HepG2 (cell line): ENCODE measurements around the gene TH. TPM values are rescaled to one million over a fixed set of nuclear protein-coding genes. Genes with fewer than 3 reads are reported as not detected.

Experiments used
- CREB1 ChIP-seq, 2 experiments: fragments of 450-650 bp in 1 of 2; IDR thresholded peaks; 2 replicates each; pipeline ENCODE4 v1.6.1; 2016 to 2017; ENCODE audit warnings: control low read depth in 1 of 2, mild to moderate bottlenecking in 1 of 2, missing compliant biosample characterization in 1 of 2, missing genetic modification characterization in 1 of 2
- ELK4 ChIP-seq: sonication (generic); formaldehyde crosslinking; IDR thresholded peaks from 2 replicates; pipeline ENCODE4 v1.9.0; 2021; ENCODE audit warnings: missing genetic modification reagents, borderline replicate concordance
- GFI1 ChIP-seq: sonication (generic); formaldehyde crosslinking; IDR thresholded peaks from 2 replicates; pipeline ENCODE4 v1.5.0; 2020; ENCODE audit warnings: missing genetic modification reagents, mild to moderate bottlenecking, borderline replicate concordance
- HNF4A ChIP-seq: sonication (generic); formaldehyde crosslinking; IDR thresholded peaks from 2 replicates; pipeline ENCODE4 v1.4.0; 2020; ENCODE audit warnings: missing genetic modification reagents
- MXD4 ChIP-seq: IDR thresholded peaks from 2 replicates; pipeline ENCODE4 v1.6.1; 2016; ENCODE audit warnings: mild to moderate bottlenecking, missing biosample characterization, missing genetic modification reagents
- PCBP2 ChIP-seq: fragments of 200-400 bp; formaldehyde crosslinking; optimal IDR thresholded peaks from 2 replicates; pipeline ENCODE3; 2018; ENCODE audit warnings: low read length, low read depth; ENCODE audit not compliant: poor library complexity, severe bottlenecking
- RARA ChIP-seq: IDR thresholded peaks from 2 replicates; pipeline ENCODE4 v1.6.1; 2016; ENCODE audit warnings: missing genetic modification reagents, missing compliant biosample characterization
- SATB2 ChIP-seq: sonication (generic); formaldehyde crosslinking; IDR thresholded peaks from 2 replicates; pipeline ENCODE4 v1.5.0; 2020; ENCODE audit warnings: missing genetic modification reagents
- SP1 ChIP-seq, 2 experiments: fragments of 450-650 bp in 1 of 2; sonication (generic) in 1 of 2; formaldehyde crosslinking in 1 of 2; IDR thresholded peaks; 2 replicates each; pipeline versions ENCODE4 v1.4.0 to v1.6.1; 2016 to 2020; ENCODE audit warnings: missing genetic modification reagents in 1 of 2
- STAT5B ChIP-seq: sonication (generic); formaldehyde crosslinking; IDR thresholded peaks from 2 replicates; pipeline ENCODE4 v1.4.0; 2020; ENCODE audit warnings: missing genetic modification reagents
- TMF1 ChIP-seq: sonication (generic); formaldehyde crosslinking; IDR thresholded peaks from 2 replicates; pipeline ENCODE4 v1.8.1; 2022; ENCODE audit warnings: low read depth, missing genetic modification reagents
- UBTF ChIP-seq: sonication (generic); formaldehyde crosslinking; IDR thresholded peaks from 2 replicates; pipeline ENCODE4 v1.4.0; 2020; ENCODE audit warnings: mild to moderate bottlenecking, missing genetic modification reagents
- ZBTB4 ChIP-seq: sonication (generic); formaldehyde crosslinking; IDR thresholded peaks from 2 replicates; pipeline ENCODE4 v1.4.0; 2020; ENCODE audit warnings: missing genetic modification reagents, mild to moderate bottlenecking, borderline replicate concordance
- ZFY ChIP-seq: sonication (generic); formaldehyde crosslinking; IDR thresholded peaks from 2 replicates; pipeline ENCODE4 v1.4.0; 2020; ENCODE audit warnings: missing genetic modification reagents
- ZNF441 ChIP-seq: sonication (generic); formaldehyde crosslinking; IDR thresholded peaks from 2 replicates; pipeline ENCODE4 v1.7.0; 2021; ENCODE audit warnings: missing genetic modification reagents, borderline replicate concordance
- ZNF775 ChIP-seq: sonication (generic); formaldehyde crosslinking; IDR thresholded peaks from 2 replicates; pipeline ENCODE4 v1.4.0; 2020; ENCODE audit warnings: missing genetic modification reagents, mild to moderate bottlenecking, moderate library complexity, borderline replicate concordance
- ZNF781 ChIP-seq: sonication (generic); formaldehyde crosslinking; IDR thresholded peaks from 2 replicates; pipeline ENCODE4 v1.5.1; 2020; ENCODE audit warnings: borderline replicate concordance, mild to moderate bottlenecking, missing genetic modification reagents; ENCODE audit errors: not compliant biosample characterization
- ZNF839 ChIP-seq: sonication (generic); formaldehyde crosslinking; IDR thresholded peaks from 2 replicates; pipeline ENCODE4 v1.4.0; 2020; ENCODE audit warnings: missing genetic modification reagents, mild to moderate bottlenecking, borderline replicate concordance
- ZUFSP ChIP-seq: sonication (generic); formaldehyde crosslinking; IDR thresholded peaks from 2 replicates; pipeline ENCODE4 v1.9.0; 2021; ENCODE audit warnings: missing genetic modification reagents, mild to moderate bottlenecking, borderline replicate concordance
- polyA plus RNA-seq, 8 experiments: library from polyadenylated mRNA; depleted of rRNA in 3 of 8; stranded (reverse) in 7 of 8; unstranded in 1 of 8; fragments of >200 nt; fragmentation: Illumina TruSeq in 4 of 8; extraction: Trizol in 4 of 8; gene quantifications; 2 replicates each; pipeline versions ENCODE4 v1.2.1 to v1.2.3, GENCODE V29; 2011 to 2016; ENCODE audit warnings: low read depth in 4 of 8, missing spikeins in 1 of 8, mixed read lengths in 1 of 8; ENCODE audit not compliant: insufficient read depth in 1 of 8
- total RNA-seq, 5 experiments: library from RNA; depleted of rRNA; stranded (reverse); fragments of >200 nt; fragmentation: Illumina TruSeq; extraction: Trizol; gene quantifications; 2 replicates each; pipeline ENCODE4 v1.2.3, GENCODE V29; 2016; ENCODE audit warnings: low read depth in 1 of 5

Gene TH
- total and polyA plus RNA-seq, 2 of the 13 experiments (the other 11 are each of a cell fraction or from before 2014, with no cell fraction given) = 0.36 TPM; not detected in 1

GRCh38 chr11:2211113-2211971 lies 39.7 kb upstream of the TH start (continued):
- peak; percentile 98 for TF ChIP-seq ZBTB4 (CRISPR knock-in tag)
- peak; percentile 100 for TF ChIP-seq GFI1 (CRISPR knock-in tag)
- TF ChIP-seq UBTF = peak; percentile 98
- TF ChIP-seq STAT5B = no peak
- no peak for TF ChIP-seq SP1 (IDR thresholded peaks at IDR 0.05)
- TF ChIP-seq SP1 (CRISPR knock-in tag; IDR thresholded peaks at IDR 0.05) = peak; percentile 12; the same call in 1 of the 2 replicates
- TF ChIP-seq TMF1 (CRISPR knock-in tag) = peak; percentile 85
- no peak for TF ChIP-seq ZNF839 (CRISPR knock-in tag)
- peak; percentile 91 for TF ChIP-seq ZFY
- TF ChIP-seq ELK4 (CRISPR knock-in tag) = no peak
- TF ChIP-seq HNF4A (CRISPR knock-in tag) = peak; percentile 94
- TF ChIP-seq RARA (CRISPR knock-in tag) = peak; percentile 93
- TF ChIP-seq SATB2 (CRISPR knock-in tag) = peak; percentile 99
- no peak for TF ChIP-seq CREB1 (IDR thresholded peaks at IDR 0.05)
- no peak for TF ChIP-seq CREB1 (CRISPR knock-in tag; IDR thresholded peaks at IDR 0.05)
- no peak for TF ChIP-seq MXD4 (CRISPR knock-in tag)
- TF ChIP-seq ZUFSP = no peak
- no peak for TF ChIP-seq ZNF775 (CRISPR knock-in tag)
- no peak for TF ChIP-seq ZNF781 (CRISPR knock-in tag)
- TF ChIP-seq PCBP2 = no peak
- peak; percentile 79; the same call in 1 of the 2 replicates for TF ChIP-seq ZNF441 (CRISPR knock-in tag)
